ENCODE data around the gene PRIM2.
"Not testable (repeated sequence)": the region's sequence is repeated elsewhere in the genome, so short reads cannot be mapped to it uniquely, and the experiment has no call there.

The PRIM2 gene

DNA sequence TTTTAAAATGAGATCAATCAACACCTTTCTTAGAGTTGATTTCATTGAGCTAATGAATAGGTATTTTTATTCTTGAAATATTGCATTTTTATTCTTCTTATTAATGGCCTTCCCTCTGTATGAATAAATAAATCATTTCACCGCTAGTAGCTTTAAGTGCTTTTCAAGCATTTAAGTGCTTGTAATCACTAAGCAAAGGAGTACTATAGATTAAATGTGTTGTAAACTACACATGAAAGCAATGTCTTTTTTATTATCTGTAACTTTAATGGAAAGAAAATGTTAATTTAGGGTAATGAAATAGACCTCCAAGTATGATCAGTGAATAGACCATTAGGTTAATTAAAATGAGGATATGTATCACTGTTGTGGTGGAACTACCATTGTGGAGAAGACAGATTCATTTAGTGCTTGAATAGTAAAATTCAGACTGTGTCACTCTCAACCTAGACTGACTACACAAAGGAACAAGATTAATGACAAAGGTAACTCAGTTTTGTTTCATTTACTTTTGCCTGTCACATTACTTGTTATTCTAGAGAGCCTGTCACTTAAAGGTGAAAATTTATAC is 132.2 kb downstream of the PRIM2 start:
- DNase-seq (ENCODE audit: low spot score) = not testable (repeated sequence)

DNA sequence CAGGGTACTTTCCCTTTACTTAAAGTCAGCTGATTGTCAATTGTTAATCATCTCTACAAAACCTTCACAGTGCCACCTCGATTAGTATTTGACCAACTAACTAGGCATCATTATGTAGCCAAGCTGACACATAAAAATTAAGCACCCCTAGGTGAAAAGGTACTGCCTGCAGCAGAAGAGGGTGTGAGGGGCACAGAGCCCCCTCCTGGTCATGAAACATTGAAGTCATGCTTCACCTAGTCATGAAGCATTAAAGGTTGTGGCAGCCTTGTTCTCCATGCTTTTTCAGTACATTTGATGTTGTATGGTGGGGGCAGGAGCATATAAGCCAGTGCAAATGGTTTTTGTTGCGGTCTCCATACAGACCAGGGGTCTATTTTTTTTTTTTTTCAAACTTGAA is 142.4 kb downstream of the PRIM2 start:
- DNase-seq (ENCODE audit: low spot score) = not testable (repeated sequence)

DNA sequence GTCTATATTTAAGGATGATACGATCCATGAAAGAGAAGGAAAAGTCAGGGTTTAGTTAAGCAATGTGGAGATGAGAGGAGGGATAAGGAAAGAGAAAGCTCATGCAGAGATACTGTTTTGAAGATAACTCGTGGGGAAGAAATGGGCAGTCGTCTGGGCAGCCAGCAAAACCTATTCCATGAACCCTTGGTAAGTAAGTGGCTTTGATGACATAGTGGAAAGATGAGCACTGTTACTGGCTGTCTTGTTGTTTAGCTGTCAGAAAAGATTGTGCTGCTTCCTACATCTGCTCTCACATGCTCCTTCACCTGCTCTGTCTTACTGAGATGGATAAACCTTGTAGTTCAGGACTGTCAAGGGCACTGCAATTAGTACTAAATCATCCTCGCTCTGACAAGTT is 143.6 kb downstream of the PRIM2 start:
- not testable (repeated sequence) for DNase-seq (ENCODE audit: low spot score)

DNA sequence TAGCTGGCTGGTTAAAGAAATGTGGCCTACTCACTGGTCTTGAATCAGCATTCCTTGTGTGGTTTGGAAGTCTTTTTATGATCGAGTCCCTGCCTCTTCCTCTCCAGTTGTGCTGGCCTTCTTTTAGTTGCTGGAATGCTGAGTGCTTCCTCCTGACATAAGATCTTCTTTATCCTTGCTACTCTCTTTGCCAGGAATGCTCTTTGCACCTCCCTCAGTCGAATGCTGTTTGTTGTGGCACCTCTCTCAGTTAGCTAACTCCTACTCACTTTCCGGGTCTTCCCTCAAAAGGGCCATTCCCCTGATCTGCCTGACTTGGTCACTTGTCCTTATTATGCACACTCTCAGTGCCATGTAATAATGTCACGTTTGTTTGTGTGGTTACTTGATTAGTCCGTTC is 146.4 kb downstream of the PRIM2 start:
- not testable (repeated sequence) for DNase-seq (ENCODE audit: low spot score)

DNA sequence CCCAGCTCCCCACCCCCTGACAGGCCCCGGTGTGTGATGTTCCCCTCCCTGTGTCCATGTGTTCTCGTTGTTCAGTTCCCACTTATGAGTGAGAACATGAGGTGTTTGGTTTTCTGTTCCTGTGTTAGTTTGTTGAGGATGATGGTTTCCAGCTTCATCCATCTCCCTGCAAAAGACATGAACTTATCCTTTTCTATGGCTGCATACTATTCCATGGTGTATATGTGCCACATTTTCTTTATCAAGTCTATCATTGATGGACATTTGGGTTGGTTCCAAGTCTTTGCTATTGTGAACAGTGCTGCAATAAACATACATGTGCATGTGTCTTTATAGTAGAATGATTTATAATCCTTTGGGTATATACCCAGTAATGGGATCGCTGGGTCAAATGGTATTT is 148.5 kb downstream of the PRIM2 start:
- not testable (repeated sequence) for DNase-seq (ENCODE audit: low spot score)

DNA sequence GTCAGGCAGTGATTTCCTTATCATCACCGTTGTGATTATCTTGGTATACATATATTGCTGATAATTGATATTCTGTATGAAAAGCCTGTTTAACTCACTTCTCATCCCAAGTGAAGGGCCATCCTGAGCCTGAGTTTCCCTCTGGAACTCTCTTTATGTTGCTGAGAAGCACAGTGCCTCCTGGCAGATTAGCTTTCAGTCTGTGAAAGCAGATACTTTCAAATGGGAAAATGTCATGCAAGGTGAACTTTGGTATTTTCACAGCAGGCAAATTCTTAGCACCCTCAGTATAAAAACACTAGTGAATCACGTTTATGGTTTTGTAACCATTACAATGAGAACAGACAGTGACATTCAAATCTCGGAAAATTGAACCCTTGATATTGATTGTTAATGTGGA is 151.6 kb downstream of the PRIM2 start:
- no peak for DNase-seq (ENCODE audit: low spot score)

DNA sequence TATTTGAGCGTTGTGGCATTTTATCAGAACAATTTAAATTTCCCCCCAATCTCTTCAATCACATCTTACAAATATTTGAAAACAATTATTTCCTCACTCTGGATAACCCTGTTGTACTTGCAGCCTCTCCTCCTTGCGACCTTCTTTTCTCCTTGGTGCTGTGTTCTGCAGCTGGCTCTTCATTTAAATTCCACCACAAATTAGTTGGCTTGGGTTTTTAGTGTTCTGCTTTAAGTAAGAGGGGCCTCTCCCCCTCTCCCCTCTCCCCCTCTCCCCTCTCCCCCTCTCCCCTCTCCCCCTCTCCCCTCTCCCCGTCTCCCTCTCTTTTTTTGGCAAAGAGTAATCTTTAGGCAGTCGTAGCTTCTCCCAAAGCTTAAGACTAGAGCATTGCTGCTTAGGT is 152.7 kb downstream of the PRIM2 start:
- not testable (repeated sequence) for DNase-seq (ENCODE audit: low spot score)

DNA sequence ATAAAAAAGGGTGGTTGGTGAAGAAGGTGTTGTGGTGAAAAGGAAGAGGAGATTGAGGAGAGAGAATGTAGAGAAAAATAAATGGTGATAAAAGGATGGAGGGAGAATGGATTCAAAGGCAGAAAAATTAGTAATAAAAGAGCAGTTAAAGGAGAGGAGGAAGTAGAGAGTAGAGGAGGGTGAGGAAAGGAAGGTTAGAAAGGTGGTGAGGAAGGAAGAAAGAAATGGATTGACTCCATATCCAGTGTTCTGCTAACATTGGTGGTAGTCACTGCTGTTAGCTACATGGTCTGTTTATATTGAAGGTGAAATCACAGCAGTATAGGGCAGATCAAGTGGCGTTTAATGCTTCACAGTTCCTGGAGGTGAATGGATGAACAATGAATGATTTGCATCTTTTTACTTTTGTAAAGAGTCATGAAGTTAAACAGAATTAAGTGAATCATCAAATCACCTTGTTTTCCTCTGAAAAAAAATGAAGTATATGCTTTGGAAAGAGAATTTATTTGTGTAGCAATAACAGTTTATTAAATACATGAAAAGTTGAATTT is 154.0 kb downstream of the PRIM2 start:
- DNase-seq (ENCODE audit: low spot score) = not testable (repeated sequence)

DNA sequence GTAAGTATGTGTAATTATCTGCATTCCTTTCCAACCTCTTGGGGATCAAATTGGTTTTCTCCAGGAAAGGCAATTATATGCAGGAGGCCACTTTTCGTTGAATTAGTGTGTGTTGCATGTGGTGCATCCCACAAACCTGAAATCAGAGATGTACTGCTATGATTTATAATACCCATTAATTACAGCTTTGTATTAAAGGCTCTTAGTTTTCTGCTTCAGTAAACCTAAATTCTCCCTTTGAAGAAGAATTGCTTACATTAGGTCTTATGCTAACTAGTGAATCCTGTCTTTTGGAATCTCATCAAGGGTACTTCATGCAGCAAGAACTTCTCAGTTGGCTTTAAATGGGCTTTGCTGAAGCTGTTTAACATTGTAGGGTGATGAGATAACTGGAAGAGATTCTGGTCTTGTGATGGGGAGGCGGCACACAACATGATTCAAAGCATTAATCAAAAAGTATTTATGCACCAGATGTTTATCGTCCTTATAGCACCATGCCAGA is 155.5 kb downstream of the PRIM2 start:
- DNase-seq (ENCODE audit: low spot score) = not testable (repeated sequence)

DNA sequence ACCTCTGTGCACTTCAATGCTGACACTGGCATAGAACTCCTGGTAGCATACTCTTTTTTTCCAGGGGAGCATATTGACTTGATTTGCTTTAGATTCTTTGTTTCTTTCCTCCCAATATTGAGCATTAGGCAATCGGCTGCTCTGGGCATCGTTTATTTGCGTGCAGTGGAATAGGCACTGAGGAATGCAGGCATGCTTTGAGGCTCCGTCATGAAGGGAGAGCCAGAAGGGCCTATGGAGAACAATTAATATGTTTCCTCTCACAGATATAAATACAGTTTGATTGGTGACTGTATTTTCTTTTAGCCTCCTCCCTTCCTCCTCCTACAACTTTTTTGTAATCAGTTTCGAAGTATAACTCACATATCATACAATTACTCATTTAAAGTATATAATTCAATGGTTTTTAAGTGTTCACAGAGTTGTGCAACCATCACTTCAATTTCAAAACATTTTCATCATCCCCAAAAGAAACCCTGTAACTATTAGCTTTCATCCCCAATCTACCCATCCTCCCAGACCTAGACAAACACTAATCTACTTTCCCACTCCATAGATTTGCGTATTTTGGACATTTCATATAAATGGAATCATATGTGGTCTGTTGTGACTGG is 157.5 kb downstream of the PRIM2 start:
- DNase-seq (ENCODE audit: low spot score) = not testable (repeated sequence)

DNA sequence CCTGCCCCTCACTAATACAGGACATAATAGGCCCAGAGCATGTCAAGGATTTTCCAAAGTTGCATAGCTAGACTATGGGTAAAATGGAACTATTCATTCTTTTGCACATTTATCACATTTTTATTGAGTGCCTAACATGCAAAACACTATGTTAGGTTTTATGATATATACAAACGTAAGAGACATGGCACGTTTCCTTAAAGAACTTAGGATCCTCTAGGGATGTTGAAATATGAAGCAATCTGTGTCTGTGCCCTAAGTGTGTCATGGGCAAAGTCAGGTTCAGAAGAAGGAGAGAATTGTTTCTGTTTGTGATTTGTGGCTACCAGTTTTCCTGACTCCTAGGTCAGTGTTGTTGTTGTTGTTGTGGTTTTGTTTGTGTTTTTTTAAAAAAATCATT is 158.2 kb downstream of the PRIM2 start:
- not testable (repeated sequence) for DNase-seq (ENCODE audit: low spot score)

DNA sequence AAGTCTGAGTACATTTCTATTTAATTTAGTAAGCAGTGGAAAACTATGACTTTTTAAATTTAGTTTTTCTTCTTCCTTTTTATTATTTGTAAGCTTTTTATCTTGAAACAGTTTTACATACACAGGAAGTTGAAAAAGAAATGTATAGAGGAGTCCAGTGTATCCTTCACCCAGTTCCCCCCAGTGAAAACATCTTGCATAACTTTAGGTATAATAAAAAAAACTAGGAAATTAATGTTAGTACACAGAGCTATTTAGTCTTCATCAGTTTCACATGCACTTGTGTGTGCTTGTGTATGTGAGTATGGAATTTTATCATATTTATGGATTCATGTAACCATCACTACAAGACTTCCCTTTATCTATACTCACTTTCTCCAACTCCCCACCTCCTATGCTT is 162.8 kb downstream of the PRIM2 start:
- DNase-seq (ENCODE audit: low spot score) = not testable (repeated sequence)

DNA sequence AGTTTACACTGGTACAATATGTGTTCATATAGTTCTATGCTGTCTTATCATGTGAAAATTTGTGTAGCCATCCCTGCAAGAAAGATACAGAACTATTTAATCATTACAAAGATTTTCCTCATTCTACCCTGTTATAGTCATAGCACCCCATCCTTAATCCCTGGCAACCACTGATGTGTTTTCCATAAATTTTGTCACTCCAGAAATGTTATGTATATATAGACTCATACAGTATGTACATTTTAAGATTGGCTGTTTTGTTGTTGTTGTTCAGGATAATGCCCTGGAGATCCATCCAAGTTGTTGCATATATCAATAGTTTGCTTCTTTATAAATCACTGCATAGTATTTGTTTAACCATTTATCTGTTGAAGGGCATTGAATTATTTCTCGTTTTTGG is 163.7 kb downstream of the PRIM2 start:
- DNase-seq (ENCODE audit: low spot score) = not testable (repeated sequence)

DNA sequence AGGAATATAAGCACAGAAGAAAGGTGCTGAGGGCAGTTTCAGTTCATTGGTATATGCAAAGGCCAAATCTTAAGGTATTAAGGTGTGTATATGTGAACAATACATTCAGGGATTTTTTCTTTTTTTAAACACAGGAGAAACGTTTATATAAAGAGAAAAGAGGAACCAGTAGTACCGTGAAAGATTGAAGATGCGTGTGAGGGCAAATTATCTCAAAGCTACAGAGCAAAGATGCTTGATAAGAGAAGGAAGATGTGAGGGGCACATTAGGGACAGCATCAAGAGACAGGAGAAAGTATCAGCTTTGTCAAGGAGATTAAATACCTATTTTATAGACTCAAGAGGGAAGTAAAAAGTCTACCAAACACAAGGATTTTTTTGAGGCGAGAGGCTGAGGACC is 165.0 kb downstream of the PRIM2 start:
- DNase-seq (ENCODE audit: low spot score) = not testable (repeated sequence)

DNA sequence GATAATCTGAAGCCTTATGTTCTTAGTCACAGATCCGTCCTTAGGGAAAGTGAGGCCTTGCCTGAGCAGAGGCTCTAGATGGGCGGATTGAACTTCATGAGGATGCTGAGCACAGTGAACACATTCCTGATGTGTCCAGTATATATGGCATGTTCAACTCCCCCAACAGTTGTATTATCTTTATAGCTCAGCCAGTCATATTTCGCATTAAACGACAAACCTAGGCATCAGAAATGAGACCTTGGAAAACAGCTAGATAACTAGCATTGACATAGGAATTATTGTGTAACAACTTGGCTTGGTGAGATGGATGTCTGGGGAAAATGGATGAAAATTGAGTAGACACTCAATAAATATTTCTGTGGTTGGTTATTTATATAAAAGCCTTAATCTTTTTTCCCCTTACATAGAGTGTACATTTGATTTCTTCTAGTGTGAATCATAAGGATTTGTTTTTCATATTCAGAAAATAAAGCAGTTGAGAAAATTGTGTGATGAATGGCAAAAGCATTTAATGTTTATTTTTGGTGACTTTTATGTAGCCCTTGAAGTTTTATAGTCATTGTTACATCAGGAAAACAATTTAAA is 169.2 kb downstream of the PRIM2 start:
- DNase-seq (ENCODE audit: low spot score) = not testable (repeated sequence)

DNA sequence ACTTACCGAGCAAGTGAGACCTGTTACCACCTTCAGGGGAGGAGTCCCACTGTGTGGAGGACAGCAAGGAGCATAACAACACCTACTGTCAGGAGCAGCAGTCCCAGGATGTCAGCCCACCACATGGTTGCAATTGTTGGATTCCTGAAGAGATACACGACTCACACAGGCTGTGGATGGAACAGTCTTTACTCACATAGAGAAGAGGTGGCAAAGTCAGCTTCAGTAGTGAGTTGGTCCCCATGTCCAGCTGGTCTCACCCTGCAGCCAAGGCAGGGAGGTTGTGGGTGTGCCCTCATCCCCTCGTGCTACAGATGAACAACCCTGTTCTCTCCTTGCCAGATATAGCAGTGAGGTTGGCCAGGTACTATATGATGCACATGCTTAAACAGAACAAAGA is 171.1 kb downstream of the PRIM2 start:
- not testable (repeated sequence) for DNase-seq (ENCODE audit: low spot score)

DNA sequence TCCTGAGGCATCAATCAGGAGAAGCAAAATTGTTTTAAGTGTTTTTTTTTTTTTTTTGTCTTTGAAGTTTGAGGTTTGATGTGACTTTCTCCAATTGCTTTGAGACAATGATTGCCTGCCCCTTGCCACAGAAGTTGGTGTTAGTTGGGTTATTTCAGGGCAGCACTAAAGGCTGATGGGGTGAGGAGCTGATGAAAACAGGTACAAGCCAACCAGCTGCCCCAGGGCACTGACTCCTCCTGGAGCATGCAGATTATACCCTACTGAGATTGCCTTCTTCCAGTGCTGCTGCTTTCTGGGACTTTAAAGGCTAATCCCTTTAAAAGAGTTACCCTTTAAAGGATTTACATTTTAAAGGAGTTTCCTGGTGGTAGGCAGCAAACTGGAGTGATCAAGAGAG is 172.5 kb downstream of the PRIM2 start:
- not testable (repeated sequence) for DNase-seq (ENCODE audit: low spot score)

DNA sequence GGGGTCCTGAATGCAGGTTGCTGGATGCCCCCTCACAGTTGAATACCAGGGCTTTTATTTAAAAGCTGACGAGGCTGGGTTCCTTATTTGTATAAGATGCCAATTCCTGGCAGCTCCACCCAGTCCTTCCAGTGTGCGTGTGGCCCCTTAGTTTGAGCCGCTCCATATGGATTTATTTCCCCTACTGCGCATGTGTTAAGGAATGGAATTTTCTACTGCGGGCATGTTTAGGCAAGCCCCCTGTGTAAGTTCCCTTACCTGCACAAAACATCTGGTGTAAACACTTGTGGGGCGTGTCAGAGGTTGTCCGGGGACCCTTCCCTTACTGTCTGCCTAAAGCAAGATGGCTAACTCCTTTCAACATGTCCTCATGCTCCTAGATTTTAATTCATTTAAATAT is 174.4 kb downstream of the PRIM2 start:
- not testable (repeated sequence) for DNase-seq (ENCODE audit: low spot score)

DNA sequence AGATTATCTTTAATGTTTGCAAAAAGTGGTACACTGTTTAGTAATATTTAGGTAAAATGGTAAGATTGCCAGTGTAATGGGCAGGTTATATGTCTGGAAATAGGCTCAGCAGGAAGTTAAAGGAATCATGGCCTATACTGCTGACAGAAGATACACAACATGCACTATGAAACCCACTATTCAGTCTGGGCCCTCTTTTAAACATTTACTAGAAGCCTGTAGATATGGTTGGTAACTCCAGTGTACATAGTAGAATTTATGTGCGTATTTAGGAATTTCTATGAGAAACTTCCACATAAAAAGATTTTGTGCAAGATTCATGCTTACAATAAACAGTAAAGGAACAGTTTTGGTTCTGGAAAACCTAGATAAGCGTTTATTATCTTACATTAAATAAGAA is 178.8 kb downstream of the PRIM2 start:
- not testable (repeated sequence) for DNase-seq (ENCODE audit: low spot score)

DNA sequence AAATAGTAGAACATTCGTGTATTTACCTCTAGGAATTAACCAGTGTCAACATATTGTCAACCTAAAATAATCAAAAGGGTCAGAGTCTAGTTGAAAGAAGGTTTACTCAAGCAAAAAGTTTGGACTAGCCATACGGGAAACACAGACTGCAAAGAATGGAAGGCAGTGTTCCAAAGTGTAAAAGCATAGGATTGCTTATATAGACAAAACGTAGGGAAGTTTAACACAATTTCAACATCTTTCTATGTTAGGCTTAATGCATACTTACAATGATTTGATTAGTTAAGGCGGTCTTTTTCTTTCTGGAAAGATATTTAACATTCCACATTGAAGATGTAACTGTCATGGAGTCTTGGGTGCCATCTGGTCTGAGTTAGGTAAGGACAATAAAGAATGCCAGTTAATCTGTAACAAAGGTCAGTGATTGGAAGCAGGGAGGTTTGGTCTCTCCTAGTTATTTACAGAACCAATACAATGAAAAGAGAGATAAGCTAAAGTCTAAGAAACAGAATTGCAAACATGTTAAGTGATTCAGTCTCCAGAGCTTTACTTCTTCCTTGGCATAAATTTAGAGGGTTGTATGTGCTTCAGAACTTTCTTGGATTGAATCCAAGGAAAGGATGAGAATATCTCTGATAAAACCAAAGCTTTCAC is 183.1 kb downstream of the PRIM2 start:
- DNase-seq (ENCODE audit: low spot score) = not testable (repeated sequence)

DNA sequence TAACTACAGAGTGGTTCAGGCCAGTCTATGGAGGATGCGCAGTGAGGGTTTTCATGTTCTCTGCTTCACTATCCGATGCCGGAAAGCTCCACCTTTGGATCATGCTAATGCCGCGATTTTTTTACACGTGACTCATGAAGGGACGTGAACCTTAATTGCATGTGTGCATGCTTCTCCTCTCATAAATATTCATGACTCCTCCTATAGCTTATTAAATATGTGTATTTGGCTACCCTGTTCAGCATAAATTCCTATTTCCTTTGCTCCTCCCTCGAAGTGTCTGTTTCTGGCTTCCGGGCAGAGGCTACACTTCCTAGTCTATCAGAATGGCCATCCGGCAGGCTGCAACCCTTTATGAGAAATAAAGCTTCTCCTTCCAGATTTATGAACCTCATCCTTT is 185.0 kb downstream of the PRIM2 start:
- DNase-seq (ENCODE audit: low spot score) = not testable (repeated sequence)

DNA sequence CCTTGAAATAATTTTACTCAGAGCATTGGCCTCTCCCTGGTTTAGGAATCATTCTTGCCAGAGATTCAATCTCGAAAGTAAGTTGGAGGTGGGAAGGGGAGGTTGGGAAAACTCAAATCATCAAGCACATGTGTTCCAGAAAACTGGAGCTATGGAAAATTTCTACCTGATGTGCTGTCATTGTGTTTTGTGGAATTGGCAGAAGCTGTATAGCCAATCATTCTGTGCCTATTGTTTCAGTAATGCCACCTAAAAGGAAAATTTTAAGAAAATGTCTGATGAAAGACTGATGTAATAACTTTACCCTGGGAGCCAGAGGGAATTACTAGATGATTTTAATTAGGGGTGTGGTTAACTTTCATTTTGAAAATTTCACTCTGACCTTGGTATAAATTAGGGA is 187.8 kb downstream of the PRIM2 start:
- DNase-seq (ENCODE audit: low spot score) = not testable (repeated sequence)

DNA sequence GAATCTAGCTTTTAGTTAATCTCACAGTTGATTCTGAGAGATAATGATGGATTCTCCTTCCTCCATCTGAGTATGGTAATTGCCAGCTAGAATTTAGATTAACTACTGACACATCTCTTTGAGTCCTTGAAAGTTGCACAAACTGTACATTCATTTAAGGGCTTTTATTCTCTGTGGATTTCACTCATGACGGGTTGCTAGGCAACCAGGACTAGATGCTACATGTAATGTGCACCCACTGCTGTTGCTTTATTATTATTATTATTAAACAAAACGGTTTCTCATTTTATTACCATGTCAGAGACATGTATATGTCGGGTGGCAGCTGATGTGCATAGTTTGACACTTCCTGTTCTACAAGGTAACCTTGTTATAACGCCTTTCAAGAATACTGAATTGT is 193.0 kb downstream of the PRIM2 start:
- not testable (repeated sequence) for DNase-seq (ENCODE audit: low spot score)

Measured in pons (tissue), 1 donor.